ENCODE data around the gene CFAP68. TPM values are rescaled to one million over a fixed set of nuclear protein-coding genes. Genes with fewer than 3 reads are reported as not detected.
A peak's percentile ranks its signal among the peaks of the same experiment; 100 is the strongest.

The CFAP68 gene, protein sequence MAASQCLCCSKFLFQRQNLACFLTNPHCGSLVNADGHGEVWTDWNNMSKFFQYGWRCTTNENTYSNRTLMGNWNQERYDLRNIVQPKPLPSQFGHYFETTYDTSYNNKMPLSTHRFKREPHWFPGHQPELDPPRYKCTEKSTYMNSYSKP
- 4.0 and 4.4 TPM in 2 replicates for total RNA-seq

DNA sequence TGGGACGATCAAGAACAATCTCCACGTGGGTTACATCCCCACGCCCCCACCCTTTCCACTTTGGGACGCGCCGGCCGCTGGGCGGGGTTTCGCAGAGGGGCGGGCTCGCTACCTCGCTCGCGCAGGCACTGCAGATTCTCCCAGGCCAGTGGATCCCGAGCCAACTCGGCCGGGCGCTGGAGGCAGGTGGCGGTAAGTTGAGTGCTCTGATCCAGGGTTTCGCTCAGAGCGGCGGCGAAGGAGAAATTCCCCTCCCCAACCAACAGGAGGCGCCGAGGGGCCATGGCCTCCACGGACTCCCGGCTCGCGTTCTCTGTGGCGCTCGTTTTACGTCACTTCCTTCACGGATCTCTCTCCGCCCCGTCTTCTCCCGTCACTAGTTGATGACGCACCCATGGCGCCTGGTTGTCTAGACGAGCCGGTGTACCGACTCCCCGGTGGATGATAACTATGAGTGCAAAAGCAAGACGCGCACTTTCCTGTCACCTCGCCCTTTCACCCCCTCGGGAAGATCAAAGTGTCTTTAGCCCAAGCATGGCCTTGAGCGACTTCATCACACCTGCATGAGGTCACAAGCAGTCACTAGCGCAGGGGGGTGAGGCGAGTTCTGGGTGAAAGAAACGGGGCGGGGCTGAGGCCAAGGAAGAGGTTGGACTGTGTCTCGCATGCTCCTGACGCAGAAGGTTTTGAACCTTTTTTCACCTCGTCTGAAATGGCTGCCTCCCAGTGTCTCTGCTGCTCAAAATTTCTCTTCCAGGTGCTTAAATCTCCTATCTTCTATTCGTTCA, at the start of gene CFAP68, which contains the start of gene FDXACB1:
Gene CFAP68 (plus strand): TSS at position 693 of the 788 bp plus-strand sequence. CDS start 20 bp downstream, at position 713.
Gene FDXACB1 (minus strand): TSS at position 317 of the 788 bp plus-strand sequence. CDS start 33 bp downstream, at position 284.
- DNase-seq (ENCODE audit: low read depth in 2 of 2), result peak; percentile 98 to 99

DNA sequence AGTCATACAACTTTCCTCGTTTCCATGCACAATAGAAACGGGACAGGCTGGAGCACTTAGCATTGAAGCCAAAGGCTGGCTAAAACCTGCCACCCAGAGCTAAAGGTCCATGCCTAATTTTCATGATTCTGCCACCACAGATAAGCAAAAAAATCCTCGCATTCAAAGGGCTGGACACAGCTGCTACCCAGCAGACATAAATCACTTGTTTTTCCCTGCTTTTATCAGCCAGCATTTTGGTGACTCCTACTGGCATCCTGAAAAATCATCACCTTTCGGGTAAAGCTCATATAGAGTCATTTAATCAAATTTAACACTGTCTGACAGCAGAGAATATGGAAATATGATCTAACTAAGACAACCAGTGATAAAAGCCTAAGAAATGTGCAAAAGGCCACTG, 45.8 kb upstream of the CFAP68 start:
- DNase-seq (ENCODE audit: low read depth in 2 of 2), result peak; percentile 27 to 81

DNA sequence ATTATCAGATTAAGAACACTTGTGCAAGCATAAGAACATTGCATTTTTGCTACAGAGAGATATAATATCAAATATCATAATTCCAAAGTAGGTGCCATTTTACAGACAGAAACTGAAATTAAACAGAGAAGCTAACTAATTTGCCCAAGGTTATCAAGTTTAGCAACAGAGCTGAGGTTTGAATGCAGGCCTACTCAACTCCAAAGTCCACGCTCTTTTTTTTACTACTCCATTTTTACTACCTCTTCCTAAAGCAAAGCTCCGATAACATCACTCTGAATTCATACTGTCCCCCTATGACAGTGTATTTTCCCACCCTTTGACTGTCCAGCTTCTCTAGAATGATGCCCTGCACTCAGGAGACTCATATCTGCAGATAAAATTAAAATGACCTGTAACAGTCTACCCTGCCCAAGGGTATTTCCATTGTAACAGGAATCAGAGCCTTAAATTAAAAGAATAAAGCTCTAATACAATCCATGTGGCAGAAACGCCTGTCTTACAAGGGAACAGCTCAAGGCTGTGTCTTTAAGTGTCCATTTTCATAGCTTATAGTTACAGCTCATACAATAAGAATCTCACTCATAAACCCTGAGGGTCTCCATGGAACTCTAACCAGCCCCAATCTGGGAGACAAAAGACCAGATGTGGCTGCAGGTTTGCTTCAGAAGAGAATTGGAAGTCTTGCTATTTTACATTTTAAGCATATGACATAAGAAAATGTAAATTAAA, 44.7 kb upstream of the CFAP68 start:
- no peak for DNase-seq (ENCODE audit: low read depth in 2 of 2)

DNA sequence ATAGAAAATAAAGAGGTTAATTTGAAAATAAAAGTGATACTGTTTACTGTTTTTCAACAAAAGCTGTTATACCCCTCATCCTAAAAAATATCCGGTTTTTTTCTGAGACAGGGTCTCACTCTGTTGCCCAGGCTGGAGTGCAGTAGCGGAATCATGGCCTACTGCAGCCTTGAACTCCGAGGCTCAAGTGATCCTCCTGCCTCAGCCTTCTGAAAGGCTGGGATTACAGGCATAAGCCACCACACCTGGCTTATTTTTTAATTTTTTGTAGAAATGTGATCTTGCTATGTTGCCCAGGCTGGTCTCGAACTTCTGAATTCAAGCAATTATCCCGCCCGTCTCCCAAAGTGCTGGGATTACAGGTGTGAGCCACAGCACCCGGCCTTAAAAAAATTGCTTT, 43.7 kb upstream of the CFAP68 start:
- DNase-seq (ENCODE audit: low read depth in 2 of 2), result no peak

DNA sequence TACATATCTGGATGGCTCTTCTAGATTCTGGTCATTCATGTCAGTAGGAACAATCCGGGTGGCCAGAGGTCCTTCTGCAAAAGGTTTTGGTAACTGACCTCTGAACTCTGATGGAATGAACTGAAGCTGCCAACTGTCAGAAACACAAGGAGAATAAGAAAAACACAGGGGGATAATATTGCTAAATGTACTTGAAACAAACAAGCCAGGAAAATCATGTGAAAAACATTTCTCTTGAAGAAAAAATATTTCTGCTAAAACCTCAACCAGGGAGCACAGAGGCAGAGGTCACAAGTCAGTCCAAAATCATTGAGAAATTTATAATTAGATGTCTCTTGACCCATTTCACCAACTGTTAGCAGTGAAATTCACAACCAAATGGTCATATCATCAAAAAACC, 43.2 kb upstream of the CFAP68 start:
- DNase-seq (ENCODE audit: low read depth in 2 of 2), result no peak

DNA sequence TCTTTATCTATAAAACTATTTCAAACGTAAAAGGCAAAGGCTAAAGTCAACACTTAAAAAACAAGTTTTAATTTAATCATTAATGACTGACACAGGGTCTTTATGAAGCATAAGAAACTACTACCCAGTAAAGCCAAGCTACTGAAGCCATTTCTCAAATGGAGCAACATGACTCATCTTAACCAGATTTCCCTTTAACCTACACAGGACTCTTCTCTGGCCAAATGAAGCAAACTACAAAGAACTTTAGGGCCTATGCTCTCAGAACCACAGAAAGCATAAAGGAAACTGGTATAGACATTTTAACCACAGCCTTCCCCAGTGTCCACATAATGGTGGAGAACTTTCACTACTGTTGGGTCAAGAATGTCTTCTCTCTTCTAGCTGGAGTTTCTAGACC, 42.6 kb upstream of the CFAP68 start:
- DNase-seq (ENCODE audit: low read depth in 2 of 2), result peak in 1 of 2 donors; percentile 28

DNA sequence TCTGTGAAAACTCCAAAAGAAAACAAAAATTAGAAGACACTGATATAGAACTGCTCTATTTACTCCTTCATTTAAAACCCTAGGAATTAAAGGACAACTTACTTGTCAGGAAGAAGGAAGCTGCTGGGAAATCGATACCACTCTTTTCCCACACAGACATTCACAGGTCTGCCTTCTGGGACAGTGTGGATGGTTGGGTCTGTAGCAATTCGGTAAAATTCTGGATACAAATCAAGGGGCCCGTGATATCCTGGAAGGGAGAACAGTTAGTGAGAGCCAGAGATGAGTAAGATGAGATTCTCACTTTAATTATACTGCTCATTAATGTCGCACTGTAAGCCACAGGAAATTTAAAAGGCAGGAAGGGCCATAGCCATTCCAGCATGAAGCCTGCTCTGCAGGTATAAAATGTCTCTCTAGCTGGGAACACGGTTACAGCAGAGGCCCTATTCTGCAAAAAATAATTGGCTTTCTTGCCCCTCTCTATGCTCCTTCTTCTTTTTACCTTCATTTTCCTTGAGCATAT, 41.9 kb upstream of the CFAP68 start:
- DNase-seq (ENCODE audit: low read depth in 2 of 2), result no peak

DNA sequence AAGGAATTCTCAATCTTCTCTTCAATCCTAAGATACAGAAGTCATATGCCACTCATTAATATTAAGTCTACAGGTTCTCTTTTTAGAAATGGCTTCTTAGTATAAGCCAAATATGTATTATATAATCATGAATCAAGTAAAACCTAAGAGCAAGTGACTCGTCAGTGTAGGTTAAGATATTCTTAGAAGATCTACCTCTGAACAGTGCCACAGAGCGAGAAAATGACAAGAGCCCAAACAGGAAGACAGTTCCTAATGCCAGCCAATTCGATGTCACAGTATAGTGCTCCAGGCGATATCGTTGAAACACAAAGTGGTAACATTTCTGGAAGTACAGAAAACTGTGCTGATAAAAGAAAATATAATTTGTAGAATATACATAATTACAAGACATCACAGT, 41.3 kb upstream of the CFAP68 start:
- no peak for DNase-seq (ENCODE audit: low read depth in 2 of 2)

DNA sequence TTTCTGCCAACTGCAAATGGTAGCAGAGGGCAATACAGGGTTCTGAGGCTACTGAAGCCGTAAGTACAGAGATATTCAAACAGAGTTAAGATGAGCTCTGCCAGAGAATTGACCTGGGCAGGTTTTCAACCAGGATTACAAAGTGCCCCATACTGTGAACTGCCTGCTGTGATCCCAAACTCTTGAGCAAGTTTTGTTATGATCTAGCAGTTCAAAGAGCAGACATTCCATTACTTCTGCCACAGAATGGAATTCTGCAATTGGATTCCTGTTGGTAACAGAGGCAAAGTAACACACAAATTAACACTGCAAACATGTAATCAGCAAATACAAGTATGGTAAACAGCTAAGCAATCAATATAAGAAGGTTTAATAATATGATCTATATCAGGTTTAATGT, 39.2 kb upstream of the CFAP68 start:
- no peak for DNase-seq (ENCODE audit: low read depth in 2 of 2)

DNA sequence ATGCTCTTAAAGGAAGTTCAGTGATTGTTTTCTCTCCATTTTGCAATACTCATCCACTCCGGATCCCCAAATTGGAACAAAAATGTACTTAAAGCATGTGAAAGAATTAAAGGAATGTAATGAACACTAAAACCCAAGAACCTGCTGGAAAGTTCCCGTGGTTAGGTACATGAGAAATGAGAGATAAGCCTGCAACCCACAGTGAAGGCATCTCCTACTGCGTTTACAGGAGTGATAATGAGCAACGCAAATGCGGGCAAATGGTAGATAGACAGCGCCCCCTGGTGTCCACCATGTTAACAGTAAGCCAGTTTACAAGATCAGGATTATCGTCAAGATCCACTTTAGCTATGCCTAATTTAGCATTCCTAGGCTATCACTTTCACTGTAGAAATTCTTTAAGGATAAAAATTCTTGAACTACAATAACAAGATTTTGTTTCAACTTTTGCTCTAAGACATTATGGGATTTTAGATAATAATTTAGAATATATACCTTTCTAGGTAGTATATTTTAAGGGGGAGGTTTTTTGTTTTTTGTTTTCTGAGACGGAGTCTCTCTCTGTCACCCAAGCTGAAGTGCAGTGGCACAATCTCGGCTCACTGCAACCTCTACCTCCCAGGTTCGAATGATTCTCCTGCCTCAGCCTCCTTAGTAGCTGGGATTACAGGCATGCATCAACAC, 37.8 kb upstream of the CFAP68 start:
- peak; percentile 86 to 91 for DNase-seq (ENCODE audit: low read depth in 2 of 2)

DNA sequence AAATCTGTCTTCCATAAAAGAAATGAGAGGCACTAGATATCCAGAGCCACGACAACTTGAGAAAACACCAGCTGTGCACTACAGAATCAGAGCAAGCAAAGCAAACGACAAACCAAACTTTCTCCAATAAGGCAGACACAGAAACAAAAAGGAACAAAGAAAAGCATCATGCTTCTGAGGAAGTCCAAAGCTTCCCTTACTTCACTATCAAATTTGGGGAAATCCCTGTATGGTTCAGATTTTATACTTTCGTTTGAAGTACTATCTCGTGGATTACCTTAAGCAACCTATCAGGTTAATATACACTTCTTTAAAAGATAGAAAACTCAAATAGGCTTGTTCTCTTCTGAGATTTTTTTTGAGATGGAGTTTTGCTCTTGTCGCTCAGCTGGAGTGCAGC, 35.7 kb upstream of the CFAP68 start:
- no peak for DNase-seq (ENCODE audit: low read depth in 2 of 2)

DNA sequence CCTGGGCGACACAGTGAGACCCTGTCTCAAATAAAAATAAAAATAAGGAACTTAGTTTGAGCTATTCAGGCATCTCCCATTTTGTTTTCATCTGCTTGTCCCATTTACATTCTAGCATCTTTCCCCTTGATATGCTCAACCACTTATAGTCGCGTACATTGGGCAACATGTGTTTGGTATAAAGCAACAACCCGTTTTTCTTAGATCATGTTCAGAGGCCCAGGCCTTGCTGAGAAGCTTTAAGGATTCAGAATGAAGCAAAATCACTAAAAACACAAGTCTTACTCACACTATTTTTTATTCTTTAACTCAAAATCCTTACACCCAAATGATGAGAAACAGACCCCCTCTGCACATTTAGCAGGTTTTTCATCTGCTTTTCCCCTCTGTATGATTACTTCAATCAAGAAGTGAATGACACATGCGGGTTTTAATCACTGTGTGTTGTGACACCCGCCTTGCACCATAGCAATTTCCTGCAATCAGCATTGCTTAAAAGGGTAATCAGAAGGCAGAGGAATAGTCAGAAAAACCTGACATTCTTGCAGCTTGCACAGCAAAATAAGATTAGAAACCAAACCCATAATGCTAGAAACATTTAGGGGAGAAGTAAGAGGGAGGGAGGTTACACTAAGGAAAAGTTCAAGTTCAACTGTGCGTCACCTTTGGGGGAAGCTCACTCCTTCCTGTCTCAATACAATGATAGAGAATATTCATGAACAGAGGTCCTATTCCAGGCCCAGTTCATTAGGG, 33.9 kb upstream of the CFAP68 start:
- peak; percentile 19 to 21 for DNase-seq (ENCODE audit: low read depth in 2 of 2)

DNA sequence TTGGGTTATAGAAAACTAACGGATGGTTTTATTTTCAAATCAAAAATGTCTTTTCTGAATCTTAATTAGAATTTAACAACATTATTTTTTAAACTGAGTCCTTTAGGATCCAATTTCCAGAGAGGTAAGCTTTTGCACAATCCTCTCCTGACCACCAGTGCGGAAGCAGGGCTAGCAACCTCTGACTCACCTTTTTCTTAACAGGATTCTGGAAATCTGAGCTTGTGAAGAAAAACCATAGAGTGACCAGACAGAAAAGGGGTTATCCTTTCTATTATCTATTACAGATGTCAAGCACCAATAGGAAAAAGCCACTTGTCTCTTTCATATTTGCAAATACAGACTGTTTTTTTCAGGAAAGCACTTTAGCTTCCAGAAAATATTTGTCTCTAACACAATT, 33.3 kb upstream of the CFAP68 start:
- DNase-seq (ENCODE audit: low read depth in 2 of 2), result peak; percentile 21 to 41

DNA sequence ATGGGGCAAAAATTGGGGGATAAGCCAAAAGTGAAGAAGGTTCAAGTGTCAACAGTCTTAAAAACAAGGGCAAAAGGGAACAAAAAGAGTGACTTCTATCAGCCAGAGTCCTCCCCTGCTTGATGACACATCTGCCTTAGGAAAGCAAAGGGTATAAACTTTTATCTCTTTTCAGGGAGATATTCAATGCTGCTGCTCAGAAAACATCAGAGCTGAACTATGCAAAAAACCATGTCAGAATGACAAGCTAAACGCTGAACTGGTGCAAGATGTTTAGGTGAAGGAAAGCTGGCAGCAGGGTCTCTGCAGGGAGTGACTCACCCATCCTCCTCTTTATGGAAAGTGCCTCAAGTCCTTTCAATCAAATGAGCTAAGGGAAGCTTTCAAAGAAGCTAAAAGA, 32.7 kb upstream of the CFAP68 start:
- peak; percentile 0 to 80 for DNase-seq (ENCODE audit: low read depth in 2 of 2)

DNA sequence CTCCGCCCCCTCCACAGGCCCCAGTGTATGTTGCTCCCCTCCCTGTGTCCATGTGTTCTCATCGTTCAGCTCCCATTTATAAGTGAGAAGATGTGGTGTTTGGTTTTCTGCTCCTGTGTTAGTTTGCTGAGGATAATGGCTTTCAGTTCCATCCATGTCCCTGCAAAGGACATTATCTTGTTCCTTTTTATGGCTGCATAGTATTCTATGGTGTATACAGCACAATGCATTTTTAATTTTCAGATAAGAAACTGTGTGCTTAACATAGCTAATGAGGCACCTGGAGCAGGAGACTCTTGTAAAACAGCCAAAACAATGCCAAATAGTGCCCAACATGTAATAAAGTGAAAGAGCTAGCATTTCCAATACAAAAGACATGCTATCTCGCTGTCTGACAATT, 29.7 kb upstream of the CFAP68 start:
- no peak for DNase-seq (ENCODE audit: low read depth in 2 of 2)

DNA sequence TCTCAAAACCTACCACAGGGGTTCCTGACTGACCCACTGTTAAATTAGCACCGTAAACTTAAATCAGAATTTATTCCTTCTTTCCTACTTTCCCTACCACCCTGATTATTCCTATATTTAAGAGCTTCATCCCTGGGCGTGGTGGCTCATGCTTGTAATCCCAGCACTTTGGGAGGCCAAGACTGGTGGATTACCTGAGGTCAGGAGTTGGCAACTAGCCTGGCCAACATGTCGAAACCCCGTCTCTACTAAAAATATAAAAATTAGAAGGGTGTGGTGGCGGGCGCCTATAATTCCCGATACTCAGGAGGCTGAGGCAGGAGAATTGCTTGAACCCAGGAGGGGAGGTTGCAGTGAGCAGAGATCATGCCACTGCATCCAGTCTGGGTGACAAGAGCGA, 28.3 kb upstream of the CFAP68 start:
- DNase-seq (ENCODE audit: low read depth in 2 of 2), result no peak

DNA sequence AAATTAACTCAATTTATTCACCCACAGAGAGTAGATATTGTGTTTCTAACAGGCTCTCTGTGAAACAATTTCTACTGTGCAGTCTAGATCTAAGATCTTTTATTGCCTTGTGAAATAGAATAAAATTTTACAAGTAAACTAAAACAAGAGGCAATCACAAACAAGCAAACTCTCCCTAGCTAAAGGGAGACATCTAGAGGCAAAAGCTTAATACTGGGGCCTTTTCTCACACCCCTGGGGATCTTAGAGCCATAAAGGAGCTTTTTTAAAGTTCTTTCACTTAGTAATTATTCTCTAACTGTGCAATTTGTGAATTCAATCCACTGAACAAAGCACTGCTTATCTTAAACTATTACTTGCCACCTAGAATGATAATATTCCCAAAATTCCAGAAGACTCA, 27.7 kb upstream of the CFAP68 start:
- peak; percentile 26 to 35 for DNase-seq (ENCODE audit: low read depth in 2 of 2)

DNA sequence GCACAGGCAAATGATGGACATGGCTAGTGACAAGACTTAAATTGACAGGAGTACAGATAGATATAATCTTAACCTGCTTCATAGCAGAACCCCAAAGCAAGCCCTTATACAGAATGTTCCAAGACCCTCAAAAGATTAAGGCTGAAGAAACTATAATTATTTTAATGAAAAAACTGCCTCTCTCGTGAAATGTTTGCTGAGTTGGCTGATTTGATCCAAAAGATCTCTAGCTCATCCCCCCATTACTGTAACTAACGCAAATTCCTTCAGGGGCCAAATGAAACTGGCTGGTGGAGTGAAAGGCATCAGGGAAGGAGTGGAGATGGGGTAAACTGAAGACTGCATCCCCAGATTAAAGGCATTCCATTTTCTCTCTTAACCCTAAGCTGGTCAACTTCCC, 27.2 kb upstream of the CFAP68 start:
- DNase-seq (ENCODE audit: low read depth in 2 of 2), result no peak

DNA sequence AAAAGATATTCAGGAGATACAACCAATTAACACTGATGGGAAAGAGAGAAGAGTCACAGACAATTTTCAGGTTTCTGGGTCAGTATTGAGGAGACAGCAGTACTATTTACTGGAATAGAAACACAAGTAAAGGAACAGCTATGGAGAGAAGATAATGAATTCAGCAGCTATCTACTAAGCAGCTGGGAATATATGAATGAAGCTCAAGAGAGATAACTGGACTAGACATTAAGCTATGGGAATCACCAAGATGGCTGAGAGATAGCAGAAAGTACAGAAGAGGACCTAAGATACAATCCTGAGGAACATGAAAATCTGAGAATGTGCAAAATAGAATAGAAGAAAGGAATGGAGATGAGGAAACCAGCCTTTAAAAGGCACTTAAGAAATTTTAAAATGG, 23.8 kb upstream of the CFAP68 start:
- DNase-seq (ENCODE audit: low read depth in 2 of 2), result no peak

DNA sequence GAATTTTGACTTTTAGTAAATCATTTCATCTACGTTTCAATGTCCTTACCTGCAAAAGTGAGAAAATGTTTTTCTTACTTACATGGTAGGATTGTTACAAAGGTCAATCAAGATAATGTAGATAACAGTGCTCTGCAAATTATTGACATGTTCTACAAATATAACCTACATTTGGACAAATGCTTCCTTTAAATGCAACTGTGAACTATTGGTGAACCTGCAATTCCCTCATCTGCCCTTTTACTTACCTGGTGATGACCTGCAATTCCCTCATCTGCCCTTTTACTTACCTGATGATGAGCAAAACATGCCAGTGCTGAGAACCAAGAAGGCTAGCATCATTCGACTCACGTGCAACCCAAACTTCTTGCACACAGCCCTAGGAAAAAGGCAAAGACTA, 19.1 kb upstream of the CFAP68 start:
- DNase-seq (ENCODE audit: low read depth in 2 of 2), result no peak

DNA sequence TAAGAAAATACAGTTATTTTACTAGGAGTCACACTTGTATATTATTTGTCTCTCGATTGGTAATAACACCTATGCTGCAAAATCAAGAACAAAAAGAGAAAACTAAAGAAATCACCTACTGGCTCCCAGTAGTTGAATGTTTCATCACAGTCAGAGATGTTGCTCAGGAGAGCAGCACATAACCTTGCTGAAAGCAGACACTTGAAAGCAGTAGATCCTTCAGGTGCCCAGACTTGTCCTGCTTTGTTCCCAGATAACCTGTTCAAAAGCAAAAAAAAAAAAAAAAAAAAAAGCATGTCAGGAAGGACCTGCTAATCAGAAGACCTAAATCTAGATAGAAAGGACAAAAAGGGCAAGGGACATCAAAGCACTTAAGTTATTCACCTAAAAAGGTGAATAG, 9.2 kb upstream of the CFAP68 start:
- DNase-seq (ENCODE audit: low read depth in 2 of 2), result no peak

All from lung microvascular endothelial cell (primary cell).